ENCODE data around the gene ALX3.

GRCh38 chr1:110060034-110060661 is 10.3 kb downstream of the ALX3 start:
- peak; percentile 98 for TF ChIP-seq CTCF (conservative IDR thresholded peaks at IDR 0.05; ENCODE audit: low read length)
- TF ChIP-seq EZH2phosphoT487 (IDR thresholded peaks at IDR 0.05; ENCODE audit: borderline replicate concordance, low read depth, low read length) = no peak

Data from OCI-LY7 (cell line).